GM18511 (cell line): ENCODE data around the gene KCNJ14.

Source experiments
- ATAC-seq: cut with Tn5 transposase; IDR thresholded peaks from one replicate; pipeline ENCODE4 v1.9.1; 2021; ENCODE audit warnings: mild to moderate bottlenecking, moderate library complexity; ENCODE audit not compliant: unreplicated experiment

Gene KCNJ14

DNA sequence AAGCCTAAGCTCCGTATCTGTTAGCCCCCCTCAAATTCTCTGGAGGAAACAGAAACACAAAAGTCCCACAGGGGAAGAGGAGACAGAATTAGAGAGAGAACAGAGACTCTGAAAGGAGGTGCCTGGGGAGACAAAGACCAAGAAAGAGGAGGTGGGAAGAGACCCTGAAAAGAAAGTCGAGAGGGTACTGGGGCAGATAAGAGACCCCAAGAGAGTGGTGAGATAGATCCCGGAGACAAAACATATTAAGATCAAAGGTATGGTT is 10.5 kb upstream of the KCNJ14 start:
- no peak for ATAC-seq

DNA sequence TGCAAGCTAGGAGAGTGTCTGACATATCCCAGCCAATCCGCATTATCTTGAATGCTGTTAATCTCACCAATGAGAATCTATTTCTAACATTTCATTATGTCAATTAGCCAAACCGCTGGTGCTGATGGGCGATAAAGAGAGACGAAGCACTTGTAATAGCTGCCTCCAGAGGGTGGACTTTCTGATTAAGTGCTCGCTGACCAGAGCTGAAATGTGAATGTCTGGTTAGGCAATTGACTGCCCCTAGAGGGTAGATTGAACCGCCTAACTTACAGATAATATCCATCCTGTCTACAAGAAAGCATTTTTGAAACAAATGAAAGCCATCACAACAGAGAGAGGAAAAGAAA is 10.1 kb upstream of the KCNJ14 start:
- ATAC-seq = peak; percentile 49

DNA sequence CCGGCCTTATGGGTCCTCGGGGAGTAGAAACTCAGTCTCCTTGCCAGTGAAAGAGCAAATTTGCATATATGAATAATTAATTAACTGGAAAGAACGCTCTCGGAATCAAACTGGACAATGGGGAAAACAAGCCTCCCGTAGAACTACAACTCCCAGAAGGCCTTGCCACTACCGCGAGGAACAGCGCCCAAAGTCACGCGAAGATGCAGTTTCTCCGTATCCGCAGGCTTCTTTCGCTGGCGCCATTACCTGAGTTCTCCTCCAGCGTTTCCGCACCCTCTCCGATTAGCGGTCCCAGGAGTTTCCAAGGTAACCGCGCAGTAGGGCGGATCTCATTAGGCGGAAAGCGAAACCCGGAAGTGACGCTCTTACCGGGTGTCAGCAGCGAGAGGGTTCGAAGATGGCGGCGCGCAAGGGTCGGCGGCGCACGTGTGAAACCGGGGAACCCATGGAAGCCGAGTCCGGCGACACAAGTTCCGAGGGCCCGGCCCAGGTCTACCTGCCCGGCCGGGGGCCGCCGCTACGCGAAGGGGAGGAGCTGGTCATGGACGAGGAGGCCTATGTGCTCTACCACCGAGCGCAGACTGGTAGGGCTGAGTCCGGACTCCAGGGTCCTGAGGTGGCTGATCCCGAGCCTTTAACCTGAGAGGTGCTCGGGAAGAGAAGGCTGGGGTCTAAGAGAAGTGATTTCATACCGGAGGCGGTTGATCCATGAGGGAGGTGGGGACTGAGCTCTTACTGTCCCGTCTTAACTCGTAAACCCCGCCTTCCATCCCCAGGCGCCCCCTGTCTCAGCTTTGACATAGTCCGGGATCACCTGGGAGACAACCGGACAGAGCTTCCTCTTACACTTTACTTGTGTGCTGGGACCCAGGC is 9.5 kb upstream of the KCNJ14 start, which contains the start of gene GRWD1:
GRWD1 (plus strand) TSS at position 378 of the 876 bp plus-strand sequence; CDS start at position 401, 23 bp downstream.
- peak; percentile 91 for ATAC-seq

DNA sequence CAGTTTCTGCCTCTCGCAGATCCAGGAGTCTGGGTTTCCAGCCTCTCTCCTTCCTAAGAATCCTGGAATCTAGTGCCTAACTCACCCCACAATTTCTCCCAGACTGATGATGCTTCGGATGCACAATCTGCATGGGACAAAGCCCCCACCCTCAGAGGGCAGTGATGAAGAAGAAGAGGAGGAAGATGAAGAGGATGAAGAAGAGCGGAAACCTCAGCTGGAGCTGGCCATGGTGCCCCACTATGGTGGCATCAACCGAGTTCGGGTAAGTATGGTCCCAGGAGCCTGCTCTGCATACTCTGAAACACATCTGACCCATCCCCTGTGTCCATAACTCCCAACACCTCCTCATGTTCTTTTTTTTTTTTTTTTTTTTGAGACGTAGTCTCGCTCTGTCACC is 8.8 kb upstream of the KCNJ14 start:
- ATAC-seq = no peak

DNA sequence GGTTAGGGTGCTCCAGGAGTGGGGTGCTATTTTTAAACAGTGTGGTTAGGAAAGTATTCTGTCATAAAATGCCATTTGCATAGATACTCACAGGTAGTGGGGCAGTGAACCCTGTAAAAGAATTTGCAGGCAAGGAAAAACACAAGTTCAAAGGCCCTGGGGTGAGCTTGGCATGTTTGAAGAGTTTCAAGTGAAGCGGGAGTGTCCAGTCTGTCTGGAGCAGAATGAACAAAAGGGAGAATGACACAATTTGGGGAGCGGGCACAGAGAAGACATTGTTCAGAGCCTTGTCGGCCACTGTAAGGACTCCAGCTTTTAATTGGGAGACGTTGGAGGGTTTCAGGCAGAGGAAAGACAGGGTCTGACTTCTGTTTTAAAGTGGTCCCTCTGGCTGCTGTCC is 6.8 kb upstream of the KCNJ14 start:
- ATAC-seq = no peak

- no peak for ATAC-seq
These were observed 4.9 kb upstream of the KCNJ14 start for GRCh38 chr19:48450441-48450840.

- no peak for ATAC-seq
These were observed 4.5 kb upstream of the KCNJ14 start for GRCh38 chr19:48450863-48451262.

GRCh38 chr19:48451624-48452023 is 3.8 kb upstream of the KCNJ14 start:
- no peak for ATAC-seq

DNA sequence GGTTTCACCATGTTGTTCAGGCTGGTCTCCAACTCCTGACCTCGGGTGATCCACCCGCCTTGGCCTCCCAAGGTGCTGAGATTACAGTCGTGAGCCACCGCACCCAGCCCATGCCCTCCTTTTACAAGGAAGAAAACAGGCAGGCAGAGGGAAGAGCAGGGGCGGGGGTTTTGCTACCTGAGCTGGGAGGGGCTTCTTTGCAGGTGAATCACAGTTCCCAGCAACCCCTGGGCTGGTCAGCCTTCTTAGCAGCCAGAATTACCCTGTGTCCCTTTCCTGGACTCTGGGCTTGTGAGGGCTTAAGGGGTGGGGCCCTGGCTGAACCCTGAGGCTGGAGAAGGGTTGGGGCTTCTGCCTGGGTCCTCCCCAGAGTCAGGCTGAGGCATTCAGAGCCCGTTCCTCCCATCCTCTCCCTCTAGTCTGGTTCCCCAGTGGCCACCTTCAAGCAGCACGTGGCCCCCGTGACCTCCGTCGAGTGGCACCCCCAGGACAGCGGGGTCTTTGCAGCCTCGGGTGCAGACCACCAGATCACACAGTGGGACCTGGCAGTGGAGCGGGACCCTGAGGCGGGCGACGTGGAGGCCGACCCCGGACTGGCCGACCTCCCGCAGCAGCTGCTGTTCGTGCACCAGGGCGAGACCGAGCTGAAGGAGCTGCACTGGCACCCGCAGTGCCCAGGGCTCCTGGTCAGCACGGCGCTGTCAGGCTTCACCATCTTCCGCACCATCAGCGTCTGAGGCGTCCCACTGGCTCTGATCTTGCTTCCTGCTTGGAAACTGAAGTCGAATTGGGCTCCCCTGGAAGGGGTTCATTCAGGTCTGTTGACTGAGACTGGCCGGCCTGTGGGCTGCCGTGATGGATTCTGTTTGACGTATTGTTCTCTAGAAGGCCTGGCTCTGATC is 2.8 kb upstream of the KCNJ14 start:
- ATAC-seq = no peak

GRCh38 chr19:48454150-48454730 is 1.1 kb upstream of the KCNJ14 start:
- no peak for ATAC-seq

DNA sequence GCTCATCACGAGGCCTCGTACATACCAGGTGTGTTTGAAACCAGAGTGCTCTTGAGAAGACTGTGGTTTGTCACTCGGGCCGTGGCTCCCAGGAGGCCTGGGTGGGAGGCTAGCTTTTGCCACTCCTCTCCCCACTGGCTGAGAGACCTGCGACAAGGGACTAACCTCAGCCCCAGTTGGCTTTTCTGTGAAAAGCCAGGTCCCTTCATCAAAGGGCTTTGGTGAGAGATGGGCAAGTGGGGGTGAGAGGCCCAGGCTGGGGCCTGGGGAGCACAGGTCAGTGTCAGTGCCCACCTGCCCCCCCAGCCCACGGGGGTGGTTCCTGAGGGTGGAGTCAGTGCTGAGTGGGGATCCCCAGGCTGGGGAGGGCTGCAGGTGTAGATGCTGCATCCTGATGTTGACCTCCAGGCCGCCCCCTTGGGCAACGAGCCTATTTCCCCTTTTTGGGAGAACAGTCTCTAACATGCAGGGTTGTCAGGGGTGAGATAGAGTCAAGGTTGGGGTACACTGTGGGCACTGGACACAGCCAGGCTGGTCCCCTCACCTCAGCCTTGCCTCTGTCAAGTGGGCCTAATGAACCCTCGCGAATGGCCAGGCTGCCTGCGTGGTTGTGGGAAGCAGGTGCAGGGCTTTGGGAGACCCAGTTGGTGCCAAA is 661 bp downstream of the KCNJ14 start:
- no peak for ATAC-seq

DNA sequence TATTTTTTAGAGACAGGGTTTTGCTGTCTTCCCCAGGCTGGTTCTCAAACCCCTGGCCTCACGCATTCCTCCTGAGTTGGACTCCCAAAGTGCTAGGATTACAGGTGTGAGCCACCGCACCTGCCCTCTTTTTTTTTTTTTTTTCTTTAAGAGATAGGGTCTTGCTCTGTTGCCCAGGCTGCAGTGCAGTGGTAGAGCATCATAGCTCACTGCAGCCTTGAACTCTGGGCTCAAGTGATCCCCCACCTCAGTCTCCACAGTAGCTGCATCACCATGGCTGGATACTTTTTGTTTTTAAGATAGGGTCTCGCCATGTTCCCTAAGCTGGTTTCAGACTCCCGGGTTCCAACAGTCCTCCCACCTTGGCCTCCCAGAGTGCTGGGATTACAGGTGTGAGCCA is 1.5 kb downstream of the KCNJ14 start:
- ATAC-seq = no peak

DNA sequence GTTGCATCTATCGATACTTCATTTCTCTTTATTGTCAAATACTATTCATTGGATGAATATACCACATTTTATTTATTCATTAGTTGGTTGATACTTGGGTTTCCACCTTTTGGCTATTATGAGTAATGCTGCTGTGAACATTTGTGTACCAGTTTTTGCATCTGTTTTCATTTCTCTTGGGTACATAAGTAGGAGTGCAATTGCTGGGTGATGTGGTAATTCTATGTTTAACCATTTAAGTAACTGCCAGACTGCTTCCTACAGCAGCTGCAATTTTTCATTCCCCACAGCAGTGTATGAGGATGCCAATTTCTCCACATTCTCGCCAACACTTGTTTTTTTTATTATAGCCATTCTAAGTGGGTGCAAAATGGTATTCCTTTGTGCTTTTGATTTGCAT is 2.6 kb downstream of the KCNJ14 start:
- no peak for ATAC-seq

DNA sequence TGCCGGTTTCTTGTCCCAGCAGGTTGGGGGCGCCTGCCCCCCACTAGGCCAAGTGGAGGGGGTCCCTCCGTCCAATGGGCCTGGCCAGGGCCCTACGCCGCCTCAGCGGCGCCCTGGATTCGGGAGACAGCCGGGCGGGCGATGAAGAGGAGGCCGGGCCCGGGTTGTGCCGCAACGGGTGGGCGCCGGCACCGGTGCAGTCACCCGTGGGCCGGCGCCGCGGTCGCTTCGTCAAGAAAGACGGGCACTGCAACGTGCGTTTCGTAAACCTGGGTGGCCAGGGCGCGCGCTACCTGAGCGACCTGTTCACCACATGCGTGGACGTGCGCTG is 6.2 kb downstream of the KCNJ14 start:
- no peak for ATAC-seq

- ATAC-seq = no peak
These were observed 6.7 kb downstream of the KCNJ14 start for GRCh38 chr19:48461982-48462655.

DNA sequence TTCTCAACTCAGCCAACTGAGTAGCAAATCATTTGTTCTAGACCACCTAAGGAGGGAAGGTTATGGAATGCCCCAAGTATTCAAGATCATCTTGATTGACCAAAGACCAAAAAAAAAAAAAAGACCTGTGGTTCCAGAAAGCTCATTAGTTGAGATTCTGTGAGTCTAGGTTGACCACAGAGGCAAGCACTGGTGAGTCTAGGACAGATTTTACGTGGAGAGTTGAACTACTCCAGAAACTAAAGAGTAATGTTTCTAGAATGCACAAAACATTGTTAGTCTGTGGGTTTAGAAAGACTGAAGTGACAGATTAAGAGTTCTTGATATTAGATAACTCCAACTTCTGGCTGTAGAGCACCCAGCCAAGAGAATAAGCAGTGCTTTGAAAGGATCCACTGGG is 9.8 kb downstream of the KCNJ14 start:
- ATAC-seq = no peak

- no peak for ATAC-seq
These were observed 11.4 kb downstream of the KCNJ14 start for GRCh38 chr19:48466561-48467325.

DNA sequence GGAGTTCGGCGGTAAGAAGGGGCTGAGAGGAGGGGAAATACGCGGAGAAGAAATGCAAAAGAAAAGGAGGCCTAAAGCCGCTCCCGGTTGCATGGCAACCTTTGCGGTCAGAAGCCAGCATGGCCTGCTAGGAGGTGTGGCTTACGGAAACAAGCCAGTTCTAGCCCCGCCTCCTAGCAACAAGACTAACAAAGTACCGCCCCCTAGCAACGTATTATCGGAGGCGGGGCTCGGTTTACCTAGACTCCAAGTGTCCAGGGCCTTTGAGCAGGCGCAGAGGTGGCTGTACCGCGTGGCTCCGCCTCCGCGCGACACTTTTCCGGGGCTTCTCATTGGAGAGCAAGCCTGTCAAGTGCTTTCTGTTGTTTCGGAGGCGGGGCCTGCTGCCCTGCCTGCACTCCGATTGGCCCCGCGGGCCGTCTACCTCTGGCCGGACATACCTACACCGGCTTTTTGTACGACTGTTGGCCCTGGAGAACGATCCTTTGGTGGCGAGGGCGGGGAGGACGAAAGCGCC is 13.5 kb downstream of the KCNJ14 start:
- peak; percentile 93 for ATAC-seq

- ATAC-seq = peak; percentile 28
These were observed 14.0 kb downstream of the KCNJ14 start, which contains the start of gene CYTH2 for GRCh38 chr19:48469289-48469881. Gene CYTH2, plus strand, starts transcription at chr19:48469369. Its CDS starts 139 bp downstream, at chr19:48469508.
